Lower lobe of right lung (tissue), 2 donors: ENCODE data around the gene MAP3K5. TPM values are rescaled to one million over a fixed set of nuclear protein-coding genes. Genes with fewer than 3 reads are reported as not detected.
"Not testable (repeated sequence)": the region's sequence is repeated elsewhere in the genome, so short reads cannot be mapped to it uniquely, and the experiment has no call there.

Experiments used
- ATAC-seq, 2 donors: fragments of 200-7000 bp; cut with Tn5 transposase; one replicate each; pipeline ENCODE4 v1.9.1; 2020 to 2022; ENCODE audit warnings: mild to moderate bottlenecking in 2 of 2, moderate library complexity in 2 of 2
- DNase-seq: peaks from one replicate; pipeline ENCODE4 v3.0.0-alpha.2; 2020
- H3K27ac ChIP-seq: fragments of 200-600 bp; one replicate; pipeline ENCODE4 v1.8.0; 2022
- H3K27me3 ChIP-seq: fragments of 200-600 bp; one replicate; pipeline ENCODE4 v1.8.0; 2022; ENCODE audit warnings: low read depth
- H3K36me3 ChIP-seq: fragments of 200-600 bp; one replicate; pipeline ENCODE4 v1.8.0; 2022; ENCODE audit warnings: mild to moderate bottlenecking
- H3K4me1 ChIP-seq: fragments of 200-600 bp; one replicate; pipeline ENCODE4 v1.8.0; 2022
- H3K4me3 ChIP-seq: fragments of 200-600 bp; one replicate; pipeline ENCODE4 v1.8.0; 2022; ENCODE audit warnings: mild to moderate bottlenecking
- H3K9me3 ChIP-seq: fragments of 200-600 bp; one replicate; pipeline ENCODE4 v1.8.0; 2022
- intact Hi-C: fragments of 100-400 bp; cut with DNase I; formaldehyde crosslinking; loops from one replicate; pipeline ENCODE4 v1.11.0; 2022
- total RNA-seq: library from RNA; stranded (reverse); fragmentation: NEBNext Ultra II Directional; extraction: Animal tissue kit (Norgen Biotek cat#: 25700); gene quantifications from one replicate; pipeline ENCODE4 v1.2.1, GENCODE V29; 2021
- TF ChIP-seq, protein P1 (sequence below): fragments of 200-600 bp; IDR thresholded peaks from one replicate; pipeline ENCODE4 v1.8.0; 2022; ENCODE audit warnings: antibody characterized with exemption, mild to moderate bottlenecking
- donor health status: DM: no; HTN: yes; CAD: no; lungs with severe emphysema.

The MAP3K5 gene
- total RNA-seq, 1 donor from 2014 or later: 32.0 TPM

- DNase-seq (peak; percentile 47), ATAC-seq (no peak)
- intact Hi-C loops: no loop called here
- Histone ChIP-seq H3K27ac (peak overlapping the region; percentile 96), H3K4me1 (peaks cover 12% of the 10 kb centered on the region), H3K27me3 (no peaks in the 10 kb centered on the region), H3K9me3 (no peaks in the 10 kb centered on the region), H3K4me3 (peak overlapping the region; percentile 71), H3K36me3 (peaks cover 10% of the 10 kb centered on the region)
- TF ChIP-seq, protein P1, sequence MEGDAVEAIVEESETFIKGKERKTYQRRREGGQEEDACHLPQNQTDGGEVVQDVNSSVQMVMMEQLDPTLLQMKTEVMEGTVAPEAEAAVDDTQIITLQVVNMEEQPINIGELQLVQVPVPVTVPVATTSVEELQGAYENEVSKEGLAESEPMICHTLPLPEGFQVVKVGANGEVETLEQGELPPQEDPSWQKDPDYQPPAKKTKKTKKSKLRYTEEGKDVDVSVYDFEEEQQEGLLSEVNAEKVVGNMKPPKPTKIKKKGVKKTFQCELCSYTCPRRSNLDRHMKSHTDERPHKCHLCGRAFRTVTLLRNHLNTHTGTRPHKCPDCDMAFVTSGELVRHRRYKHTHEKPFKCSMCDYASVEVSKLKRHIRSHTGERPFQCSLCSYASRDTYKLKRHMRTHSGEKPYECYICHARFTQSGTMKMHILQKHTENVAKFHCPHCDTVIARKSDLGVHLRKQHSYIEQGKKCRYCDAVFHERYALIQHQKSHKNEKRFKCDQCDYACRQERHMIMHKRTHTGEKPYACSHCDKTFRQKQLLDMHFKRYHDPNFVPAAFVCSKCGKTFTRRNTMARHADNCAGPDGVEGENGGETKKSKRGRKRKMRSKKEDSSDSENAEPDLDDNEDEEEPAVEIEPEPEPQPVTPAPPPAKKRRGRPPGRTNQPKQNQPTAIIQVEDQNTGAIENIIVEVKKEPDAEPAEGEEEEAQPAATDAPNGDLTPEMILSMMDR: no peak
Observed at GRCh38 chr6:136823128-136823660, 30.9 kb upstream of the MAP3K5 start.

GRCh38 chr6:136822376-136823127 is 30.3 kb upstream of the MAP3K5 start, which contains the start of gene PEX7:
Gene PEX7 (plus strand): TSS chr6:136822592. CDS start chr6:136822666, 74 bp downstream.
- peak; percentile 97 to 98 for ATAC-seq
- H3K27ac ChIP-seq: peak within 1 kb of the TSS; percentile 96
- peak; percentile 92 for DNase-seq
- H3K4me3 ChIP-seq: peak within 1 kb of the TSS; percentile 71
- no peaks in the 10 kb centered on the region for H3K27me3 ChIP-seq
- H3K36me3 ChIP-seq: peaks cover 10% of the 10 kb centered on the region
- H3K4me1 ChIP-seq: peaks cover 12% of the 10 kb centered on the region
- TF ChIP-seq, protein P1: peak; percentile 65
- no peaks in the 10 kb centered on the region for H3K9me3 ChIP-seq
- intact Hi-C loops: no loop called here

DNA sequence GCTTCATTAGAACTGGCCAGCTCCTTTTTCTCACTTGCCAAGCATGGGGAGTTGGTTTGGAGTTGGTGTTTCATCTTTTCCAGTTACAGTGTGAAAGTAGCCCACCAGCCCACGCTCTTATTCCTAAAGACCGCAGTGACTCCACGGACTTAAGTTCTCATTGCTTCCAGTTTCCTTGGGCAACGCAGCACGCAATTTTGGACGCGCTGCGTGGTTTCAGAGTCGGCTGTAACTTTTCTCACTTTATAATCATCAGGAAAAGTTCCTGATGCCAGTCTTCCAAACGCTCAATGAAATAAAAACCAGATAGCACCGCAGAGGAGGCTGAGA is 29.7 kb upstream of the MAP3K5 start:
- Histone ChIP-seq H3K27me3 (no peaks in the 10 kb centered on the region), H3K4me3 (peak overlapping the region; percentile 71), H3K9me3 (no peaks in the 10 kb centered on the region), H3K27ac (peak overlapping the region; percentile 96), H3K36me3 (peaks cover 7% of the 10 kb centered on the region), H3K4me1 (peaks cover 12% of the 10 kb centered on the region)
- intact Hi-C loops: no loop called here
- TF ChIP-seq, protein P1: no peak
- DNase-seq: peak; percentile 51
- peak in 1 of 2 donors; percentile 22 for ATAC-seq

GRCh38 chr6:136820561-136820960 is 28.3 kb upstream of the MAP3K5 start:
- no peaks in the 10 kb centered on the region for H3K9me3 ChIP-seq
- intact Hi-C loops: no loop called here
- H3K27ac ChIP-seq: no peak overlapping the region
- ATAC-seq (no peak), DNase-seq (no peak)
- TF ChIP-seq, protein P1: no peak
- H3K27me3 ChIP-seq: no peaks in the 10 kb centered on the region
- H3K36me3 ChIP-seq: no peaks in the 10 kb centered on the region
- peaks cover 12% of the 10 kb centered on the region for H3K4me1 ChIP-seq
- no peak overlapping the region for H3K4me3 ChIP-seq

GRCh38 chr6:136816656-136817055 is 24.4 kb upstream of the MAP3K5 start:
- no peak for DNase-seq
- intact Hi-C loops: no loop called here
- no peak overlapping the region for H3K27ac ChIP-seq
- no peaks in the 10 kb centered on the region for H3K9me3 ChIP-seq
- no peaks in the 10 kb centered on the region for H3K27me3 ChIP-seq
- no peak overlapping the region for H3K4me3 ChIP-seq
- H3K36me3 ChIP-seq: no peaks in the 10 kb centered on the region
- TF ChIP-seq, protein P1: no peak
- no peak for ATAC-seq
- H3K4me1 ChIP-seq: peaks cover 3% of the 10 kb centered on the region

- H3K27ac ChIP-seq, H3K27me3 ChIP-seq, H3K4me1 ChIP-seq, intact Hi-C loops, H3K4me3 ChIP-seq, ATAC-seq, DNase-seq, H3K9me3 ChIP-seq, H3K36me3 ChIP-seq: not testable (repeated sequence)
Observed at GRCh38 chr6:136815608-136816007, 23.3 kb upstream of the MAP3K5 start.
